Activated CD8-positive, alpha-beta T cell treated with anti-CD3 and anti-CD28 coated beads, Interleukin-2, amount 10 ng/mL, durations not matched to agents 7 days and 5 days (primary cell): ENCODE measurements around the gene SNTG2. TPM values are rescaled to one million over a fixed set of nuclear protein-coding genes. Genes with fewer than 3 reads are reported as not detected.

Experiments
- ATAC-seq: fragments of 150-1000 bp; cut with Tn5 transposase; one replicate; pipeline ENCODE4 v1.10.0; 2021; ENCODE audit warnings: moderate library complexity
- CTCF ChIA-PET: fragments of 350-600 bp; sonication (Branson Sonifier 250); formaldehyde crosslinking; loops from one replicate; lab custom pipeline; 2021; ENCODE audit warnings: antibody characterized with exemption; lab: Charles Lee
- POLR2A ChIA-PET: fragments of 350-600 bp; sonication (Branson Sonifier 250); formaldehyde crosslinking; loops from one replicate; lab custom pipeline; 2021; ENCODE audit warnings: antibody characterized with exemption; lab: Charles Lee
- DNase-seq: peaks from one replicate; pipeline ENCODE4 v3.0.0-alpha.2; 2020
- H3K27ac Mint-ChIP-seq: one replicate; pipeline ENCODE4 v1.8.0; 2021; ENCODE audit warnings: mild to moderate bottlenecking, mixed read lengths
- H3K27me3 Mint-ChIP-seq: one replicate; pipeline ENCODE4 v1.8.0; 2021; ENCODE audit warnings: low read depth, mixed read lengths
- H3K36me3 Mint-ChIP-seq: one replicate; pipeline ENCODE4 v1.8.0; 2021; ENCODE audit warnings: low read depth, mixed read lengths
- H3K4me1 Mint-ChIP-seq: one replicate; pipeline ENCODE4 v1.8.0; 2021; ENCODE audit warnings: low read depth, mixed read lengths
- H3K4me3 Mint-ChIP-seq: one replicate; pipeline ENCODE4 v1.8.0; 2021; ENCODE audit warnings: mild to moderate bottlenecking, mixed read lengths
- H3K9me3 Mint-ChIP-seq: one replicate; pipeline ENCODE4 v1.8.0; 2022; ENCODE audit warnings: mixed read lengths; ENCODE audit not compliant: insufficient read depth
- total RNA-seq, 2 experiments: library from RNA; stranded (reverse); gene quantifications; one replicate each; pipeline ENCODE4 v1.2.3, GENCODE V29; 2021

The SNTG2 gene
- total RNA-seq, 2 experiments from 2014 or later, result 1.6 to 2.5 TPM

GRCh38 chr2:1310866-1311265, 360.2 kb downstream of the SNTG2 start:
- POLR2A ChIA-PET, result interaction anchor here (0.5 kb wide), 1 partner anchor 12 kb away, joined by 3 read pairs; no protein-coding TSS in a partner anchor
- Mint-ChIP-seq H3K27me3 (no peaks in the 10 kb centered on the region), H3K4me3 (no peak overlapping the region), H3K9me3 (no peaks in the 10 kb centered on the region), H3K36me3 (no peaks in the 10 kb centered on the region), H3K27ac (no peak overlapping the region), H3K4me1 (no peaks in the 10 kb centered on the region)
- CTCF ChIA-PET, result no interaction called here
- no peak for ATAC-seq
- no peak for DNase-seq

DNA sequence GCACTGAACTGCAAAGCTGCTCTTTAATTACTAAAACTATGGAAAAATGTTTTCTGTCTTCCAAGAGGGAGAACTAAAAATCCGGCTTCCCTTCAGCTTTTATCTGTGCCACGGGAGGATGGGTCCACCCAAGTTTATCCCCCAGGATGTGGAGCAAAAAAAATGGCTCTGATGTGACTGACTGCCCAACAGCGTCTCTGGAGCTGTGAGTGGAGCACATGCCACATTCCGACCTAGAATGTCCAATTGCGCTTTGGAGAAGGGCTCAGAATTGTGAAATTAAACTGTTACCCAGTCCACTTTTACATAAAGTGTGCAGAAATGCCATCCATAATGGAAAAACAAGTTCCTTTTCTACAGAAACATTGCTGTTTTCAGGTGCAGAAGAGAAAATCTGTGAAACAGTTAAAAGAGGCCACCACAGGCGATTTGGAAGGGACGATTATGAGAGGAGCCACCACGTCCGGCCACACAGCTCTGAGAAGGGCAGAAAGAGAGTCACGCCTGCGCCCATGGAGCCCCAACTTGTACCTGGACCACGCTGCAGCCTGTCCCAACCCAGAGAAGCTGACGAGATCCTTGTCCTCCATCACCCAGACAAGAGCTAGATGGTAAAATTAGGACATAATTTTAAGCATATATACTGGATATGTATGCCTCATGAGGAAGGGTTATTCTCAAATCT, 362.7 kb downstream of the SNTG2 start:
- POLR2A ChIA-PET, result no interaction called here
- no peaks in the 10 kb centered on the region for H3K4me1 Mint-ChIP-seq
- no peaks in the 10 kb centered on the region for H3K27me3 Mint-ChIP-seq
- ATAC-seq (no peak), DNase-seq (no peak)
- CTCF ChIA-PET, result no interaction called here
- no peaks in the 10 kb centered on the region for H3K9me3 Mint-ChIP-seq
- no peak overlapping the region for H3K27ac Mint-ChIP-seq
- no peak overlapping the region for H3K4me3 Mint-ChIP-seq
- no peaks in the 10 kb centered on the region for H3K36me3 Mint-ChIP-seq

GRCh38 chr2:1314254-1314653, 363.6 kb downstream of the SNTG2 start:
- CTCF ChIA-PET, result no interaction called here
- Mint-ChIP-seq H3K27ac (no peak overlapping the region), H3K9me3 (no peaks in the 10 kb centered on the region), H3K36me3 (no peaks in the 10 kb centered on the region), H3K27me3 (no peaks in the 10 kb centered on the region), H3K4me1 (no peaks in the 10 kb centered on the region), H3K4me3 (no peak overlapping the region)
- DNase-seq, result no peak
- no peak for ATAC-seq
- POLR2A ChIA-PET, result no interaction called here

DNA sequence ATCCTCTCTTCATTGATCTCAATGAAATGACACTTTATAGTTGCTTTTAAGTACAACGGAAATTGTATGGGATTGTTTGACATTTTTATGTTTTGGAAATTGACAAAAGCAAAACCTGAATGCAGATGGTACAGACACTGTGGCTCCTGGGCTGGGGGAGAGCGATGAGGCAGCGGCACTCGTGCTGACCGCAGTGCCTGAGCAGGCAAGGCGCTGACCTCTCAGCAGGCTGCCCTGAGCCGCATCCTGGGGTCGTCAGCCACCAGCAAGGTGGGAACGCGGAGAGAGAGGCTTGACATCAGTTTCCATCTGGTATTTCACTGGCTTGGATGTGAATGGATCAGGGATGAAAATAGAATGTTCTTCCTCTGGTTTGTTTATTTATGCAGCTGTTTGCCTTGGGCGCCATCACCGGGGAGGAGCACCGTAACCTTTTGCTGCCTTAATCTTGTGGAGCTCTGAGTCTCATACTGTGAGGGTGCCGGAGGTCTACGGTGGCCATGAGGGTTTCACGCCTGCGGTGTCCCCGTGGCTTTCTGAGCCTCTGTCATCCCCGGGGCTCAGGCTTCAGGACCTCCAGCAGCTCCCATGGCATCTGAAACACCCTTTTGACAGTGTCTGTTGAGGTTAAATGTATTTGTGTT, 367.8 kb downstream of the SNTG2 start:
- Mint-ChIP-seq H3K36me3 (no peaks in the 10 kb centered on the region), H3K9me3 (no peaks in the 10 kb centered on the region), H3K27me3 (no peaks in the 10 kb centered on the region), H3K4me1 (no peaks in the 10 kb centered on the region), H3K27ac (no peak overlapping the region), H3K4me3 (no peak overlapping the region)
- DNase-seq (no peak), ATAC-seq (no peak)
- CTCF ChIA-PET, result no interaction called here
- POLR2A ChIA-PET, result no interaction called here

- Mint-ChIP-seq H3K4me3 (no peak overlapping the region), H3K9me3 (no peaks in the 10 kb centered on the region), H3K4me1 (no peaks in the 10 kb centered on the region), H3K27ac (no peak overlapping the region), H3K27me3 (no peaks in the 10 kb centered on the region), H3K36me3 (no peaks in the 10 kb centered on the region)
- POLR2A ChIA-PET, result no interaction called here
- CTCF ChIA-PET, result no interaction called here
- no peak for DNase-seq
- ATAC-seq, result no peak
These were observed 368.7 kb downstream of the SNTG2 start for GRCh38 chr2:1319393-1319792.

DNA sequence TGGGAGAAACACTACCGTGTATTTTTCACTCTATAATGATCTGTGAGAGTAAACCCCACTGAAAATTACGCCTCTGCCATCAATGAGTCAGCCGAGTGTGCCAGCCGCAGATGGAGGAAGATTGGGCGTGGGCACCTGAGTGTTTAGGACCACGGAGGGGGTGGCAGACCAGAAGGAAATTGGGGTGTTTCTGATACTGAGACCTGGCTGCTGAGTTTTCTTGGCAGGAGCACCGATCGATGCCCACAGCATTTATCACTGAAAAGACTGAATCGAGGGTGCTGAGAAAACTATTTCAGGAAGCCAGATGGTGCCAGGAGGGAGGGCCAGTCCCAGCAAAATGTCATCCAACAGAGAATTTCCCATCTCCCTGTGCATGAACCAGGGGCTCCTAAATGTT, 370.7 kb downstream of the SNTG2 start:
- Mint-ChIP-seq H3K9me3 (no peaks in the 10 kb centered on the region), H3K36me3 (no peaks in the 10 kb centered on the region), H3K4me3 (no peak overlapping the region), H3K4me1 (no peaks in the 10 kb centered on the region), H3K27me3 (no peaks in the 10 kb centered on the region), H3K27ac (no peak overlapping the region)
- DNase-seq (no peak), ATAC-seq (no peak)
- CTCF ChIA-PET, result no interaction called here
- POLR2A ChIA-PET, result interaction anchor here (0.6 kb wide), 1 partner anchor 155 kb away, joined by 3 read pairs; no protein-coding TSS in a partner anchor

- no peak for ATAC-seq
- Mint-ChIP-seq H3K4me3 (no peak overlapping the region), H3K36me3 (no peaks in the 10 kb centered on the region), H3K27ac (no peak overlapping the region), H3K27me3 (no peaks in the 10 kb centered on the region), H3K4me1 (no peaks in the 10 kb centered on the region), H3K9me3 (no peaks in the 10 kb centered on the region)
- POLR2A ChIA-PET, result no interaction called here
- CTCF ChIA-PET, result no interaction called here
- no peak for DNase-seq
These were observed 374.2 kb downstream of the SNTG2 start for GRCh38 chr2:1324884-1325283.

DNA sequence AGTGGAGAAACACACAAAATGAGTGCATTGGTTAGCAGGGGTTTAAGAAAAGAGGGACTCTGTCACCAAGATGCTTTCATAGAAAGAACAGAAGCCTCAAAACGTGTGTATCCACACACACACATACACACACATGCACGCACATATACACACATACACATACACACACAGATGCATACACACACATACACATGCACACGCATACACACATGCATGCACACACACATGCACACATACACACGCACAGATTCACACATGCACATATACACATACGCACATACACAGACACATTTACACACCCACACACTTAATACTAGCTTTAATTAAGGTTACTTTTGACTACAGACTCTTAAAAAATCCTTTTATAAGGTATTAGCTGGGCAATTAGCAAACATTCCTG, 378.0 kb downstream of the SNTG2 start:
- Mint-ChIP-seq H3K4me3 (no peak overlapping the region), H3K27ac (no peak overlapping the region), H3K4me1 (no peaks in the 10 kb centered on the region), H3K36me3 (no peaks in the 10 kb centered on the region), H3K27me3 (no peaks in the 10 kb centered on the region), H3K9me3 (no peaks in the 10 kb centered on the region)
- ATAC-seq (no peak), DNase-seq (no peak)
- ChIA-PET POLR2A (no interaction called here), CTCF (no interaction called here)

- H3K36me3 Mint-ChIP-seq, result no peaks in the 10 kb centered on the region
- ATAC-seq (no peak), DNase-seq (no peak)
- no peaks in the 10 kb centered on the region for H3K4me1 Mint-ChIP-seq
- no peak overlapping the region for H3K4me3 Mint-ChIP-seq
- H3K9me3 Mint-ChIP-seq, result no peaks in the 10 kb centered on the region
- H3K27me3 Mint-ChIP-seq, result no peaks in the 10 kb centered on the region
- POLR2A ChIA-PET, result no interaction called here
- no peak overlapping the region for H3K27ac Mint-ChIP-seq
- CTCF ChIA-PET, result no interaction called here
These were observed 388.9 kb downstream of the SNTG2 start for GRCh38 chr2:1339388-1340140.

DNA sequence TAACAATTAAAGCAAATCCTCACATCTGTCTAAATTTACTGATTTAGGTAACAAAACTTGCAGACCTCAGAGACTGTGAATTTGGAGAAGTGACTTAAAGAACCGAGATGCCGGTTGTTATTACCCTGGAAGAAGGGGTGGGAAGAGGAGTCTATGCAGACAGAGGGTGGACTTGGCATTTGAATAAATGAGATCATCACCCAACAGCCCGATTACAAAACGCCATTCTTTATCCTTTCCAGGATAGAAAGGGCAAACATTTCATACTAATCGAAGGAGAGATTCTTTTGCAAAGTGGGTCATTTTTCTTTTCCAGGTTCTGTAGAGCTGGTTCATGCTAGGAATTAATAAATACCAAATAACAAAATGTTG, 389.5 kb downstream of the SNTG2 start:
- no peaks in the 10 kb centered on the region for H3K4me1 Mint-ChIP-seq
- no peaks in the 10 kb centered on the region for H3K9me3 Mint-ChIP-seq
- H3K36me3 Mint-ChIP-seq, result no peaks in the 10 kb centered on the region
- H3K4me3 Mint-ChIP-seq, result no peak overlapping the region
- H3K27me3 Mint-ChIP-seq, result no peaks in the 10 kb centered on the region
- POLR2A ChIA-PET, result no interaction called here
- H3K27ac Mint-ChIP-seq, result no peak overlapping the region
- CTCF ChIA-PET, result no interaction called here
- ATAC-seq, result no peak
- no peak for DNase-seq

- DNase-seq (no peak), ATAC-seq (no peak)
- Mint-ChIP-seq H3K4me3 (no peak overlapping the region), H3K4me1 (no peaks in the 10 kb centered on the region), H3K27ac (no peak overlapping the region), H3K36me3 (no peaks in the 10 kb centered on the region), H3K27me3 (no peaks in the 10 kb centered on the region), H3K9me3 (no peaks in the 10 kb centered on the region)
- ChIA-PET POLR2A (no interaction called here), CTCF (interaction anchor here (1.0 kb wide), 1 partner anchor 11 kb away, joined by 3 read pairs; no protein-coding TSS in a partner anchor)
These were observed 390.9 kb downstream of the SNTG2 start for GRCh38 chr2:1341404-1342120.
